ENCODE results near the gene MYO1C.
"Not testable (repeated sequence)": the region's sequence is repeated elsewhere in the genome, so short reads cannot be mapped to it uniquely, and the experiment has no call there.

The MYO1C gene

GRCh38 chr17:1423456-1424135 is 68.9 kb downstream of the MYO1C start:
- no peak for DNase-seq (ENCODE audit: low spot score)

- no peak for DNase-seq (ENCODE audit: low spot score)
Measured at GRCh38 chr17:1422885-1423284, 69.6 kb downstream of the MYO1C start.

DNA sequence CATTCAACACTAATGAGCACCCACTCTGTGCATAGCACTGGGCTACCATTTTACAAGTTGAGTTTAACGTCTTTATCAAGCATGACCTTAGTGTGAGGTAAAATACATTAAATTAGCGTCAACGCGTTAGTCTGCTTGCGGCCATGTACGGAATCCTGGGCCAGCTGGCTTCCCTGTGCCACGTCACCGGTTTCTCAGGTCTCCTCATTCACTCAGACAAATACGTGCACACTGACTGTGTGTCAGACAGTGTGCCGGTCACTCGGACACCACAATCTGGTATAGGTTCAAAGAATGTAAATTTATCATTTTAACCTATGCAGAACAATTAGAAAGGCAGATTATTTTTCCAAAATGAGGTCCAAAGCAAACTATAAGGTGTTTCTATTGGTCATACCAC is 71.0 kb downstream of the MYO1C start:
- no peak for DNase-seq (ENCODE audit: low spot score)

DNA sequence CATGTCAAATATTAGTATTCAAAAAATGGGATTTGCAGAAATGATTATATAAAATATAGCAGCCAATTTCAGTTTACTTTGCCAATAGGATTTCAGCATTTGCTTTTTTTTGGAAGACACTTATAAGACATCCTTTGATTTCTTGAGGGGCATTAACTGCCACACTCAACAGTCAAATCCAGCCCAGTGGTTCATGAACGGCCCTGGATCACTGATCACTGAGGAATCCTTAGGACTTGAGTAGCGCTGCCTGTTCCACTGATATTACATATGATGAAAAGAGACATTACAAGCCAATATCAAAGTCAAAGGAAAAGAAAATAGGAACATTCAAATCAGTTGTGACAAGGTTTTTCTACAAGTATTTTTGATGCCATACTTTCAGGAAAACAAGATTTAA is 71.5 kb downstream of the MYO1C start:
- no peak for DNase-seq (ENCODE audit: low spot score)

DNA sequence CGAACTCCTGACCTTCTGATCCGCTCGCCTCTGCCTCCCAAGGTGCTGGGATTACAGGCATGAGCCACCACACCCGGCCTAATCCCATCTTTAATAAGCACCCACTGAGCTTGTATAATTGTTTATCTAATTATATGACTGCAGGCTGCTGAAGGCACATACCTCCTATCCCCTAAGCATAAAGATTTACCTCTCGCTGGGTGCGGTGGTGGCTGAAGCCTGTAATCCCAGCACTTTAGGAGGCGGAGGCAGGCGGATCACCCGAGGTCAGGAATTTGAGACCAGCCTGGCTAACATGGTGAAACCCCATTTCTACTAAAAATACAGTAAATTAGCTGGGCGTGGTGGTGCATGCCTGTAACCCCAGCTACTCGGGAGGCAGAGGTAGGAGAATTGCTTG is 72.3 kb downstream of the MYO1C start:
- no peak for DNase-seq (ENCODE audit: low spot score)

DNA sequence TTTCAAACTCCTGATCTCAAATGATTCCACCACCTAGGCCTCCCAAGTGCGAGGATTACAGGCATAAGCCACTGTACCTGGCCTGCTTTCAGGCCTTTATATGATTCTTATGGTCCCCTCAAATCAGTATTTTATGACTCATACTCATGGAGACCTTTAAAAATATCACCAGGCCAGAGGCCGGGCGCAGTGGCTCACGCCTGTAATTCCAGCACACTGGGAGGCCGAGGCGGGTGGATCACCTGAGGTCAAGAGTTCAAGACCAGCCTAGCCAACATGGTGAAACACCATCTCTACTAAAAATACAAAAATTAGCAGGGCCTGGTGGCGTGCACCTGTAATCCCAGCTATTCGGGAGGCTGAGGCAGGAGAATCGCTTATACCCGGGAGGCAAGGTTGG is 74.0 kb downstream of the MYO1C start:
- not testable (repeated sequence) for DNase-seq (ENCODE audit: low spot score)

- DNase-seq (ENCODE audit: low spot score), result no peak
Measured at GRCh38 chr17:1416414-1416813, 76.1 kb downstream of the MYO1C start.

DNA sequence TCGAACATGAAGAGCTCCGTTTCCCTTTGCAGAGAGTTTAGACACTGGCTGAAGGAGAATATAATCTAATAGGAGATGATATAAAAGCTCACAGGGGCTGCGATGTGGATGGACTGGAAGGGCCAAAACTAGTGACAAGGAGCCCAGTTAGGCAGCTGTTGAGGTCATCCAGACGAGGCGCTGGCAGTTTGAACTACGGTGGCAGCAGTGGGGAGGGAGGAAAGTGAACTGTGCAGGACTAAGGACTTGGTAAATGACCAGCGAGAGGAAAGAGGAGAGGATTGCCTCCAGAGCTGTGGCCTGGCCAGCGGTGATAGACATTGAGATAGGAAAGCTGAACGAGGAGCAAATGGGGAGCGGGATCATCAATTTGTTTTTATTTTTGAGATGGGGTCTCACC is 77.9 kb downstream of the MYO1C start:
- DNase-seq (ENCODE audit: low spot score), result no peak
